Measurements from ENCODE around the gene NRP2.

Gene NRP2

GRCh38 chr2:205682239-205682970 lies at the start of gene NRP2:
Gene NRP2 (plus strand): TSS chr2:205682501. CDS start chr2:205683291, 790 bp downstream.
- DNase-seq (ENCODE audit: low spot score) = peak; percentile 75

- no peak for DNase-seq (ENCODE audit: low spot score)
Measured at GRCh38 chr2:205633994-205634393, 48.3 kb upstream of the NRP2 start.

DNA sequence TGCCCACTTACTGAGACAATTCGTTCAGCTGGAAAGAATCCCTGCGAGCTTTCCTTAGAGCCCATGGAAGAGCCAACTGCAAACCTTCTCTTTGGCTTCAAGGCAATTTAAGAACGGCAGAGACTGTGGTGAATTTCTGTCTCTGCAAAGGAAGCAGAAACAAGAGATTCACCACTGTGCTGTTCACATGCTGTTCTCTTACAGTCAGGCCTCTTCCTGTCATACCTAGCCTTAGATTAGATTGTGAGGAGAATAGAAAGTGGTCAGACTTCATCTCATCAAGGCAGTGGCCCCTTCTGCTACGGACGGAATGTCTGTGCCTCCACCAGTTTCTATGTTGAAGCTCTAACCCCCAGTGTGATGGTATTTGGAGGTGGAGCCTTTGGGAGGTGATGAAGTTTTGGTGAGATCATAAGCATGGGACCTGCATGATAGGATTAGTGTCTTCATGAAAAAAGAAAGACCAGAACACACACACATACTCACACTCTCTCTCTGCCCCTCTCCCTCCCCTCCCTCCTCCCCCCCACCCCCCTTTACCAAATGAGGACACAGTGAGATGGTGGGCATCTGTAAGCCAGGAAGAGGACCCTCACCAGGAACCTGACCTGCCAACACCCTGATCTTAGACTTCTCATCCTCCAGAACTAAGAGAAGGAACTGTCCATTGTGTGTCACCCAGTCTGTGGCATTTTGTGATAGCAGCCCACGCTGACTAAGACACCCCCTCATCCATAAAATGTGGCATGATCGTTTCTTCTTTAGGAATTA lies 45.6 kb upstream of the NRP2 start:
- no peak for DNase-seq (ENCODE audit: low spot score)

DNA sequence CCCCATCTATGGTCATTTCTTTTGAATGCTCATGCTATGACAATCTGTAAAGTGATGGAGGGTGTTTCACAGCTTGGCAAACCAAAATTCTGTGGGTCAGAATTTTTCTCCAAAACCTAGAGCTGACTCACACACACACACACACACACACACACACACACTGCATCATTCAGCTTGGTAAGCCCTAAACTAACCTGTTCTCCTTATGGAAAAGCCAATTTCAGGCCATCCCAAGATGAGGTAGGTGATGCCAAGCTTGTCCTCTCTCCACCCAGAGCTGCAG lies 45.0 kb upstream of the NRP2 start:
- DNase-seq (ENCODE audit: low spot score) = no peak

GRCh38 chr2:205637779-205638503 lies 44.4 kb upstream of the NRP2 start:
- DNase-seq (ENCODE audit: low spot score) = no peak

DNA sequence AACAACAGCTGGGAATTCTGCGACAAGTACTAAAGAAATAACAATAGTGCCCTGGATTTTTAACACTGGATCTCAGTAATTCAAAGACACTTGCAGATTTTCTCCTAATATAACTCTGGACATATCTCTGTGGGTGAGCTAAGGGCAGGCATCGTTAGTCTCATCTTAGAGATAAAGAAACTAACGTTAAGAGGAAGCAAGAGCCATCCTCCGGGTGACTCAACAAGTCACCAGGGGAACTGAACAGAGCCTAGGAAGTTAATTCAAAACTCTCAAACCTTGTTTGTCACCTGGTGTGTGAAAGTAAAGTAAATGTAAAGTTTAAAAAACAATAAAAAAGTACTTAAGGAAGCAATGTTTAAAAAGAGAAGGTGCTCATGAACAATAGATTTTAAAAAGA lies 41.6 kb upstream of the NRP2 start:
- no peak for DNase-seq (ENCODE audit: low spot score)

DNA sequence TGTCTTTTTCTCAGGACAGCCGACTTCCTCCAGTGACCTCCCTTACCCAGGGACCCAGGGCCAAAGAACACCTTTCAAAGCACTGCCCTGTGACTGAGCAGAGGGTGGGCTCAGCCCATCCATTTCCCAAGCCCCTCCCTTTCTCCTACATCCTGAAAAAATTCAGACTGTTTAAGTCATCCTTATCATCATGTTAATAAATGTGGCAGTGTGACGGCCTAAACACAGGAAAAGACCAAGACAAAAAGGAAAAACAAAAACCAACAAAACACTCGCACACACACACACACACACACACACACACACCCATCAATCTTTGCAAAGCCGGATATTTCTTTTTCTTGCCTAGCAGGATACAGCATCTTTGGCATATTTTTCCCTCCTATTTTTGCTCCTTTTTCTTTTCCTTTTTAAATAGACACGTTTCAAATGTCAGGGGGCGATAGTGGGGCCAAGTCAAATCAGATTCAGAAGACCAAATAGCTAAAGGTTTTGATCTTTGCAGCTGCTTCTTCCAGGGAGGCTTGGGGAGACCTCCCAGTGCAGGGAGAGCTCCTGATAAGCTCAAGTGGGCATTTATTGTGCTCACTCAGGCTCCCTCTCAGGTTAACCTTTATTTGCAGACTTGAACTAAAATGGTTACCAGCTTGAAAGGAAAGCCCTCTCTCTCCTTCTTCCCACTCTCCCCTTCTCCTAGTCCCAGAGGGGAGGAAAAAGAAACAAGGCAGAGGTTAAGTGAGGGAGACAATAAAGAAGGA lies 39.5 kb upstream of the NRP2 start:
- DNase-seq (ENCODE audit: low spot score) = no peak

DNA sequence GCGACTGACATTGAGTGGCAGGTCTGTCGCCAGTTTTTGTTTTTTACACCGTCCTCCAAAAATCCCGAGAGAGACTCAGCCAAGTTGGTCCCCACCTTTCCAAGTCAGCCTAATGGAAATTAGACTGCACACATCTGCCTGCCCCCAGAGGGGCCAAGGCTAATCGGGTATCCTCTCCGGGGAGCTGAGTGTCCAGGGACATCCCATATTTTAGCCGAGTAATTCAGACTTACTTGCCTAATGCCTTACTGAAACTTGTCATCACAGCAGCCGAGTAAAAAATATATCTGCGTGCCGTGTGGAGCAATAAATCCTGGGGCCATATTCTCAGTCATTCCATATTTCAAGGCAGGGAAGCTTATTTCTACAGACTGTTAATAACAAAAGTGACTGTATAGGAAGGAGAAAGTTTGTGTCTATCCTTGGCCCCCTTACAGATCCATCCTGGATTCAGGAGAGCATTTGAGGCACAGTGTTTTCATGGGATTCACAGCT lies 38.9 kb upstream of the NRP2 start:
- no peak for DNase-seq (ENCODE audit: low spot score)

DNA sequence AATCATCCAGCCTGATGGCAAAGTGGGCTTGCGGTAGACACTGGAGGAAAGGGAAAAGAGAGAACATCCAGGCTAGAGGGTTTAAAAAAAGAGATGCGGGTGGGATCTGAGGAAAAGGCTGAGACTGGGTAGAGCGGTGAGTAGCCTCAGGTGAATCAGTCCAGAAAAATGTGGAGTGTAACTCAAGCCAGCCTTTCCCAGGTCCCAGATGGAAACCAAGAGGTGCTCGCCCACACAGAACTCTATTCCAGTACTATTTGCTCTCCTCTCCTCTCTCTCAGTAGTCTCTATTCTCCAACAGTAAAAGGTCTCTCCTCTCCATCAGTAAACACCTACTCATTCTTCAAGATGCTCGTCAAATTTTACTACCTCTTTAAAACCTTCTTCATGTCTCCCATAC lies 38.3 kb upstream of the NRP2 start:
- DNase-seq (ENCODE audit: low spot score) = no peak

DNA sequence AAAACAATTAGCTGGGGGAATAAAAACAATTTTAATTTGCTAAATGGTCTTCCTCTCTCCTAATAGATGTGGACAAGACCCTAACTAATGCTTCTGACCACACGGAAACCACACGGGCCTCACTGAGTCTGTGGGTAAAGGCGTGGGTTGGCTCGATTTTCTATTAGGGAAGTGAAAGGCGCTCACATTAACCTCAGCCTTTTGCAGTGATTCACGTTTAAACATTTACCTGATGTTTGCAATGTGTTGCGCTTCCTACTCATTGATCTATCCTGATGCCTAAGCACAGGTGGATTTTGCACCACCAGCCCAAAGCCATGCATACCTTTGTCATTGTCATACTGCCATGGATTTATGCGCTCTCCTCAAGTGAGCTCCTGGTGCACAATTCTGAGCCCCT lies 35.6 kb upstream of the NRP2 start:
- no peak for DNase-seq (ENCODE audit: low spot score)

GRCh38 chr2:205650450-205650849 lies 31.9 kb upstream of the NRP2 start:
- DNase-seq (ENCODE audit: low spot score) = no peak

DNA sequence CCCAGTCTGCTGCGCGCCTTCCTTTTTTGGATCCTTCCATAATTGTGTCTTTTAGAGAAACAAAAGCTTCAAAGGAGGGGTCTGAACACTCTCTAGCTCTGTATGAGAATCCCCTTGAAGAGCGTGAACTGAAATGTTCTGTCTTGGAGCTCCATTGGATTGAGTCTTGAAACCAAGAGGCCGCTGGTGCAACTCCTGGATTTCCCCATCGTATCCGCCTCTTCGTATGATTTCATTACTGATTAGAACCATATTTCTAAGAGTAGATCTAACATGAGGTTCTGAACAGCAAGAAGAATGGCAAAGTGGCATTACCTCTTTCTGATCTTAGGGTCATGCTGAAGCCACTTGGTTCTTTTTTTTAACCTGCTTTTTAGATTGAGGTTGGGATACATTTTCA lies 31.4 kb upstream of the NRP2 start:
- DNase-seq (ENCODE audit: low spot score) = no peak

GRCh38 chr2:205651719-205652118 lies 30.6 kb upstream of the NRP2 start:
- DNase-seq (ENCODE audit: low spot score) = no peak

GRCh38 chr2:205654878-205655605 lies 27.3 kb upstream of the NRP2 start:
- no peak for DNase-seq (ENCODE audit: low spot score)

GRCh38 chr2:205655779-205656456 lies 26.4 kb upstream of the NRP2 start:
- DNase-seq (ENCODE audit: low spot score) = no peak

GRCh38 chr2:205656461-205656860 lies 25.8 kb upstream of the NRP2 start:
- no peak for DNase-seq (ENCODE audit: low spot score)

GRCh38 chr2:205656941-205657340 lies 25.4 kb upstream of the NRP2 start:
- no peak for DNase-seq (ENCODE audit: low spot score)

DNA sequence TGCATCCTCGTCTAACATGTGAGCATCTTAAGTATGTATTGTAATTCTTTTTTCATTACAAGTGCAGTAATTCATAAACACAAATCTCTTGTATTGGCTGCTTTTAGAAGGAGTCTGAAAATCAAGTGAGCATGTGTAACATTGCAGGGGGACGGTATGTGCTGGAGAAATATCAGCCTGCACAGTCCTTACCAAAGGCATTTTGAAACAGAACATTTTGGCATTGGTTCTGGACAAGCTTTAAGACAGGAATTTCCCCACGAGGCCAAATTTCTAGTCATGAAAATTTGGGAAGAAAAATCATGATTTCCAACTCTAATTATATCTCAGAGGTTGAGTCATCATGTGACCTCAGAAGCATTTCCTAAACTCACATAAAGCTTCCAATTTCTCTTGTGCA lies 24.7 kb upstream of the NRP2 start:
- DNase-seq (ENCODE audit: low spot score) = no peak

GRCh38 chr2:205658068-205658467 lies 24.2 kb upstream of the NRP2 start:
- DNase-seq (ENCODE audit: low spot score) = no peak

GRCh38 chr2:205658572-205658971 lies 23.7 kb upstream of the NRP2 start:
- no peak for DNase-seq (ENCODE audit: low spot score)

DNA sequence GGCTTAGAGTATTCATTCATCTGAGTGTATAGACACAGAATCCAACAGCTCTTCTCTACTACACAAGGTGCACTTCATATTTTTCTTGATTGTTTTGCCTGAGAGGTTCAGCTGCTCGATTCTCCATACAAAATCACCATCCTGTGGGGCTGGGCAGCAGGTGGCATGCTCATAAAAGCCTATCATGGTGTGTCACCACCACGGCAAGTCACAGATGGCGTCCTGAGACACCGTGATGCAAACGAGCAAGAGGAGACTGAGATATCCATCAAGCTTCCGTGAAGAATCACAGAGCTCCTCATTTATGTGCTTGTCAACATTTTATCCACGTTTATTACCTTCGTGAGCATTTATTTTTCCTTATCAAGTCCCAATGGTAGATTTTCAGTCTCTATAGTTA lies 22.4 kb upstream of the NRP2 start:
- no peak for DNase-seq (ENCODE audit: low spot score)
